ENCODE results near the gene RHOF. TPM values are rescaled to one million over a fixed set of nuclear protein-coding genes. Genes with fewer than 3 reads are reported as not detected.

Gene RHOF
- total and polyA plus RNA-seq, 2 of the 8 experiments (the other 6 are each of a cell fraction or from before 2014, with no cell fraction given), result 23.8 to 31.9 TPM

- DNase-seq (ENCODE audit: low read depth in 1 of 2, low spot score in 2 of 2) (no peak), FAIRE-seq (no peak)
- H4K5ac ChIP-seq (ENCODE audit: insufficient read length, low read depth, low read length), result no peak overlapping the region
- H4K91ac ChIP-seq (replicated peaks; ENCODE audit: insufficient read length, low read length), result no peak overlapping the region
- no peaks in the 10 kb centered on the region for H3K23me2 ChIP-seq (ENCODE audit: low read depth, low read length)
- H3K27me3 ChIP-seq (replicated peaks in 1 of 4; ENCODE audit: control insufficient read depth in 3 of 4, extremely low read depth in 1 of 4, insufficient read depth in 3 of 4, low read length in 3 of 4), result no peaks in the 10 kb centered on the region
- H2AK5ac ChIP-seq (ENCODE audit: low read depth, low read length), result no peak overlapping the region
- no peaks in the 10 kb centered on the region for H3K79me2 ChIP-seq (ENCODE audit: control insufficient read depth in 1 of 2, insufficient read depth in 2 of 2, low read length in 2 of 2)
- H3K23ac ChIP-seq (ENCODE audit: insufficient read length), result no peak overlapping the region
- no peak overlapping the region for H3K56ac ChIP-seq (replicated peaks; ENCODE audit: insufficient read length, low read depth, low read length)
- peaks cover 0 to 14% of the 10 kb centered on the region in 2 experiments for H4K20me1 ChIP-seq (replicated peaks in 1 of 2; ENCODE audit: control insufficient read depth in 1 of 2, insufficient read depth in 2 of 2, low read length in 2 of 2)
- ChIA-PET POLR2A (ENCODE audit: partially characterized antibody) (interaction anchor here (0.9 to 2.7 kb wide), 4 partner anchors 12 to 71 kb away, joined by 3 to 10 read pairs (median 4); no protein-coding TSS in a partner anchor), CTCF (ENCODE audit: partially characterized antibody) (interaction anchor here (1.0 to 14.5 kb wide), 5 partner anchors 11 to 66 kb away, joined by 3 to 163 read pairs (median 5); partner anchors contain the start of genes PSMD9 and RHOF)
- no peak overlapping the region for H3K4ac ChIP-seq (replicated peaks; ENCODE audit: insufficient read length, low read depth, low read length)
- H3K9me3 ChIP-seq (ENCODE audit: insufficient read depth in 2 of 2, low read depth in 1 of 2, low read length in 1 of 2), result no peaks in the 10 kb centered on the region
- WGBS, 2 experiments (ENCODE audit: extremely low coverage in 1 of 2, insufficient coverage in 1 of 2, insufficient read length in 1 of 2, insufficient replicate concordance in 2 of 2, low coverage in 1 of 2, low lambda C conversion rate in 2 of 2, missing lambda C conversion rate in 1 of 2), result 96% methylated on average over 21 of the region's 39 CpGs; no CpG with 5 or more reads in 1 of the 2 experiments
- no peak overlapping the region for H2BK12ac ChIP-seq (ENCODE audit: low read depth, low read length)
- no peak overlapping the region for H3K18ac ChIP-seq (ENCODE audit: extremely low read depth, low read length)
- no peak overlapping the region for H2BK120ac ChIP-seq (replicated peaks; ENCODE audit: low read depth, low read length)
- H3K9ac ChIP-seq (replicated peaks in 1 of 4; ENCODE audit: extremely low read depth in 1 of 4, low read depth in 3 of 4, low read length in 3 of 4), result no peak overlapping the region
- no peak overlapping the region for H3K4me3 ChIP-seq (ENCODE audit: extremely low read depth in 1 of 4, insufficient read depth in 2 of 4, low read depth in 3 of 4, low read length in 4 of 4)
- no peak overlapping the region for H2BK15ac ChIP-seq (ENCODE audit: low read length)
- no peak overlapping the region for H3K14ac ChIP-seq (ENCODE audit: insufficient read length)
- peaks cover 6 to 33% (median 20%) of the 10 kb centered on the region in 4 experiments for H3K36me3 ChIP-seq (ENCODE audit: control insufficient read depth in 2 of 4, insufficient read depth in 4 of 4, low read length in 3 of 4)
- H3K79me1 ChIP-seq (ENCODE audit: low read depth, low read length), result no peaks in the 10 kb centered on the region
- H2BK20ac ChIP-seq (ENCODE audit: low read length), result no peak overlapping the region
- no peak overlapping the region; the same call in 1 of the 2 replicates for H4K8ac ChIP-seq (ENCODE audit: extremely low read depth, insufficient read depth, low read length)
- no peaks in the 10 kb centered on the region for H3K4me1 ChIP-seq (replicated peaks in 1 of 4; ENCODE audit: control insufficient read depth in 3 of 4, insufficient read depth in 4 of 4, low read length in 3 of 4)
- no peak overlapping the region for H2AFZ ChIP-seq (ENCODE audit: low read length)
- H2BK5ac ChIP-seq (ENCODE audit: low read depth, low read length), result no peak overlapping the region
- H3K4me2 ChIP-seq (ENCODE audit: insufficient read depth in 1 of 2, low read depth in 2 of 2, low read length in 2 of 2), result no peak overlapping the region
- H3K27ac ChIP-seq (ENCODE audit: low read depth, low read length), result no peak overlapping the region
- no peak for TF ChIP-seq USF2 (IDR thresholded peaks at IDR 0.05; ENCODE audit: low read length)
- TF ChIP-seq CBX8 (IDR thresholded peaks at IDR 0.05; ENCODE audit: borderline replicate concordance, low read depth, low read length), result no peak
- TF ChIP-seq RAD21 (IDR thresholded peaks at IDR 0.05 in 1 of 2, conservative IDR thresholded peaks at IDR 0.05 in 1 of 2; ENCODE audit: low read depth in 2 of 2, low read length in 2 of 2), result no peak
- no peak for TF ChIP-seq KDM1A (IDR thresholded peaks at IDR 0.05; ENCODE audit: borderline replicate concordance, low read length)
- TF ChIP-seq EZH2 (IDR thresholded peaks at IDR 0.05; ENCODE audit: low read depth, low read length, severe bottlenecking), result no peak
- no peak for TF ChIP-seq ATF2 (IDR thresholded peaks at IDR 0.05; ENCODE audit: low read length)
- no peak for TF ChIP-seq GTF2F1 (IDR thresholded peaks at IDR 0.05; ENCODE audit: borderline replicate concordance, low read depth, low read length)
- TF ChIP-seq BRCA1 (IDR thresholded peaks at IDR 0.05; ENCODE audit: low read depth, low read length), result no peak
- no peak for TF ChIP-seq NRF1 (IDR thresholded peaks at IDR 0.05; ENCODE audit: low read depth, low read length)
Measured at GRCh38 chr12:121822393-121823100, 29.1 kb upstream of the RHOF start.
